ENCODE results near the gene DCHS2.

Gene DCHS2

GRCh38 chr4:154366956-154367355 lies 124.6 kb downstream of the DCHS2 start:
- DNase-seq: no peak

GRCh38 chr4:154364066-154364845 lies 127.3 kb downstream of the DCHS2 start:
- DNase-seq: no peak

DNA sequence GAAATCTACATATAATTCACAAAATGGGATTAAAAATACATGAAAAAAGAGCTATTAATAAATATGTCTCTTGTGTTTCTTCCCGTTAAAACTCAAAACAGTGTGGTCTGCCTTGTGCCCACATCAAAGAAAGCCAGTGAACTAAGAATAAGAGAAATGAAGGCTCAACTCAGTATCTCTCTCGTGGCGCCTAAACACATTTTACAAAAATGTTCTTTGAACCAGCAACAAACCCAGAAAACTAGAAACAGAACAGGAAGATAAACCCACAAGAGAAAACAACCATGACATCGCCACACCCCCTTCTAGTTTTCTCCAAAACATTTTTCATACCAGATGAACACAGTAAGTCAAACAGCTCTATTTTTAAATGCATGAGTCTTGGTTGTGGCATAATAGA lies 130.1 kb downstream of the DCHS2 start:
- peak in 1 of 5 experiments; percentile 66 for DNase-seq

GRCh38 chr4:154360491-154360890 lies 131.1 kb downstream of the DCHS2 start:
- no peak for DNase-seq

DNA sequence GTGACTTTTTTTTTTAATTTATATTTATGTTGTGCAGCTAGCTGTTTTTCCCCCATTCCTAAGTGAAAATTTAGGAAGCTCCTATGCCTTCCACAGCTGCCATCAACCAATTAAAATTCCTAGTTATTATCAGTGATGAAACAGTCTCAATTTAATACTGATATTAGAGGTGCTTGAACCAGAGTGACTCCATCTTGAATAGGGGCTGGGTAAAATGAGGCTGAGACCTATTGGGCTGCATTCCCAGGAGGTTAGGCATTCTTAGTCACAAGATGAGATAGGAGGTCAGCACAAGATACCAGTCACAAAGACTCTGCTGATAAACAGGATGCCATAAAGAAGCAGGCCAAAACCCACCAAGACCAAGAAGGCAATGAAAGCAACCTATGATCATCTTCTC lies 136.7 kb downstream of the DCHS2 start:
- no peak for DNase-seq

GRCh38 chr4:154349829-154350228 lies 141.8 kb downstream of the DCHS2 start:
- DNase-seq: no peak

- no peak for DNase-seq
These were observed 142.9 kb downstream of the DCHS2 start for GRCh38 chr4:154348657-154349056.

GRCh38 chr4:154345359-154345758 lies 146.2 kb downstream of the DCHS2 start:
- no peak for DNase-seq

DNA sequence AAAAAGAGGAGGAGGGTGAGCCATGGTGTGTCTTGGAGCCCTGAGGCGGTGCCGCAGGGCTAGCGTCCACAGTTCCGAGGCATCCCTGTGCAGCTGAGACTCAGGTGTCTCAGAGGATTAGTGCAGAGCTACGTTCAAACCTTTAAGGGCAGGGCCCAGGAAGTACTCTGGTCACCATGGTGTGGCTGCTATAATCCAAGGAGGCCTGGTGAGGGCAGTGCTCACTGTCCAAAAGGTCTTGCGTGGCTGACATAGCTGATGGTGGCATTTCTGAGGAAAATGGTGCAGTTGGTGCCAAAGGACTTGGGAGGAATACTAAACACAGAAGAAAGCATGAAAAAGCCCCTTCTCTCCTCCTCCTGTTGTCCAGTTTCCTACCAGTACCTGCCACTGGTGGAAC lies 146.9 kb downstream of the DCHS2 start:
- no peak for DNase-seq

- no peak for DNase-seq
These were observed 147.9 kb downstream of the DCHS2 start for GRCh38 chr4:154343651-154344050.

- DNase-seq: no peak
These were observed 150.2 kb downstream of the DCHS2 start for GRCh38 chr4:154341448-154341847.

DNA sequence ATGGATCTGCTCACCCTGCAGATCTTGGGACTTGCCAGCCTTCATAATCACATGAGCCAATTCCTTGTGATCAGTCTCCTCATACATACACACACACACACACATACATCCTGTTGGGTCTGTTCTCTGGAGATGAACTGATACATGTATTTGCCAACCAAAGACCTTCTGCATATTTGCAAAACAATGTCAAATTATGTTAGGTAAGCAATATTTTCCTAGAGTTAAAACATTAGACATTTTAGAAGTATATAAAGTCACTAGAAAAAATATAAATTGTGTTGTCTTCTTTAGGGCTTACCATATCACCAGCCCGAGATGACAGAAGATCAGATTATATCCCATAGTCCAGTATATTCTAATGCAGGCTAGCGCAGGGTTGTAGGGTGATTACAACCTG lies 156.0 kb downstream of the DCHS2 start:
- DNase-seq: no peak

DNA sequence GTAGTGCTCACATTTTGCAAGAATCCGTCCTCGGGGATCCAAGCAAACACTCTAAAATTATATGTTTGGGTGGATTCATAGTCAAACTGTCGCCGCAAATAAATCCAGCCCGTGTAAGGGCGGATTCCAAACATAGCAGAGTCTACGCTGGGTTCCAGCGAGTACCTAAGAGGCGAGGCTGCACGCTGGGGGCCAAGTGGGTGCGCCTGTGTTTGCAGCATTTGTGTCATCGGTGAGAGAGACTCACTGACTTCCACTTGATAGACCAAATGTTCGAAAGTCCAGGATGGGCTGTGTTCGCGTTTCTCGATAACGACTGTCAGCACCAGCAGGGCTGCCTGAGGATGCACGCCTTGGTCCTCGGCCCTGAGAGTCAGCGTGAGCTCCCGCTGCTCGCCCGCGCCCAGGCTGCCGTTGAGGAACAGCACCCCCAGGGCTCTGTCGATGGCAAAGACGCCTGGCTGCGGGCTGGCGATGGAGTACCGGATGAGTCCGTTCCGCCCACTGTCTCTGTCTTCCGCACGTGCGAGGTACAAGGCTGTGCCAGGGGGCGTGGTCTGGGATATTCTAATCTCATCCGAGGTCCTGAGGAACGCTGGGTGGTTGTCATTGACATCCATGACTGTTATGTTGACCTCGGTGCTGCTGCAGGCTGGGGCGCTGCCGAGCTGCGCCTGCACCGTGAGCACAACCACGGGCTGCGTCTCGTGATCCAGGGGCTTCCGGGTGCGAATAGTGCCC lies 158.7 kb downstream of the DCHS2 start:
- peak; percentile 2 to 79 (median 22) for DNase-seq

- DNase-seq: no peak
These were observed 161.7 kb downstream of the DCHS2 start for GRCh38 chr4:154329939-154330338.

GRCh38 chr4:154329268-154329868 lies 162.2 kb downstream of the DCHS2 start:
- DNase-seq: peak in 1 of 5 experiments; percentile 19

DNA sequence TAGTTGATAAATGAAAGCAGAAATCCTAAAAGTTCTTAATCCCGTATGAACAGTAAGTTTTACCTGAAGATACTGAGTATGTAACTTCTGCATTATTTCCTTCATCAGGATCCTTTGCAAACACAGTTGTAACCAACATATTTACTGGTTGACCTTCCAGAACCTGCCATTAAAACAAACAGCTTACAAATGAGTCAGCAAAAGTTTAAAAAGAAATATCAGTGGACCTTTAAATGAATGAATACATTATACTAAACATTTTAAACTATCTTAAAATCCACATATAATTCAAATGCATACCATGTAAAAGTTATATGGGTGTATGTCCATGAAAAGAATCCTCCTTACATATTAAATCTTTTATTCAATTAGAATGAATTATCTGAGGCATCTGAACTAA lies 163.6 kb downstream of the DCHS2 start:
- no peak for DNase-seq

- DNase-seq: no peak
These were observed 171.1 kb downstream of the DCHS2 start for GRCh38 chr4:154320521-154320920.

DNA sequence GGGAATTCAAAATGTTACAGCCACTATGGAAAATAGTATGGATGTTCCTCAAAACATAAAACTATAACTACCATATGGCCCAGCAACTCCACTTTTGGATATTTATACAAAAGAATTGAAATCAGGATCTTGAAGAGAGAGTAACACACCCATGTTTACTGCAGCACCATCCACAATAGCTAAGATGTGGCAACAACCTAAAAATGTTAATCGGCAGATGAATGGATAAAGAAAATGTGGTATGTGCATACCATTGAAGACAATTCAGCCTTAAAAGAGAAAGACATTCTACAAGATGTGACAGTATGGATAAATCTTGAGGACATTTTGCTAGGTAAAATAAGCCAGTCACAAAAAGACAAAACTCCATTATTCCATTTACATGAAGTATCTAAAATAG lies 171.9 kb downstream of the DCHS2 start:
- DNase-seq: no peak

GRCh38 chr4:154317201-154317999 lies 174.2 kb downstream of the DCHS2 start:
- DNase-seq: no peak

GRCh38 chr4:154315741-154316140 lies 175.9 kb downstream of the DCHS2 start:
- DNase-seq: no peak

- no peak for DNase-seq
These were observed 177.4 kb downstream of the DCHS2 start for GRCh38 chr4:154314248-154314647.

DNA sequence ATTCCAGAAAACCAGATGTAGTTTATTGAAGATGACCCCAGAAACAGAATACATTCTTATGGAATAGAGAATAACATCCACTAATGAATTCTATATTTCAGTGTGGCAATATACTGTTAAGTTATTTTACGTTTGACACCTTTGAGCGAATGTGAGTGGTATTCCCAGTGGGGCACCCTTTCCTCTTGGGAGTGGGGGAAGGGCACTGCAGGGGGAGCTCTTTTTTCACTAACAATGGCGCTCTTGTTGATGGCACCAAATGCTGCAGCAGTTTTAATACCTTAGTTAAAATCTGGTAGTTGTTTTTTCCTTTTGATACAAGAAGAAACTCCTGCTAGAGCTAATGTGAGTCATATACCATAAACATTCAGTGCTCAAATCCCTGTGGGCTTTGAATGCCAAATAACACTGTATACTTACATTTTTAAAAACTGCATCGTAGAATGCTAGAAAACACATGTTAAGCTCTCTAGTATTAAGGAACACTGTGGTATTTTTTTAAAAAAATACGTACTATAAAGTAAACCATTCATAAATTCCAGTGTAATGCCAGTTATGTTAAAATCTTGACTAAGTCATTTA lies 178.5 kb downstream of the DCHS2 start:
- DNase-seq: no peak

DNA sequence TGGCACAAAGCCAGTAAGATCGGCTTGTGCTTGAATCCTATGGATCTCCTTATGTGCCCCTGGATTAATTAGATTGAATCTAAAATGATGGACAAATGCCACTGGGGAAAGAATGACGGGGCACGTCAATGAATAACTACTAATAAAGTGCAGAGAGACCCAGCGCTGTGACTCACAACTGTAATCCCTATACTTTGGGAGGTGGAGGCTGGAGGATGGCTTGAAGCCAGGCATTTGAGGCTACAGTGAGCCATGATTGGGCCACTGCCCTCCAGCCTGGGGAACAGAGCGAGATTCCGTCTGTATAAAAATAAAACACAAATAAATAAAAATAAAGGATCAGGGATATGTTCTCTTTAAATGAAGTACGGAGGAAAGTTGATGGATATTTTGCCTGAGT lies 179.4 kb downstream of the DCHS2 start:
- DNase-seq: no peak
